Urinary bladder (tissue), 4 donors: ENCODE results near the gene PHACTR4. TPM values are rescaled to one million over a fixed set of nuclear protein-coding genes. Genes with fewer than 3 reads are reported as not detected.
"Not testable (repeated sequence)": the region's sequence is repeated elsewhere in the genome, so short reads cannot be mapped to it uniquely, and the experiment has no call there.

Experiments
- DNase-seq: peaks from one replicate; pipeline ENCODE4 v3.0.0-alpha.2; 2015; ENCODE audit errors: extremely low spot score
- H3K27ac ChIP-seq: one replicate; pipeline ENCODE4 v1.5.1; 2013; ENCODE audit warnings: low read depth, mild to moderate bottlenecking, moderate library complexity
- H3K36me3 ChIP-seq: one replicate; pipeline ENCODE4 v1.6.1; 2013; ENCODE audit warnings: mild to moderate bottlenecking, moderate library complexity; ENCODE audit not compliant: insufficient read depth
- H3K4me1 ChIP-seq: one replicate; pipeline ENCODE4 v1.6.1; 2013; ENCODE audit warnings: mild to moderate bottlenecking, moderate library complexity; ENCODE audit not compliant: insufficient read depth
- H3K4me3 ChIP-seq: one replicate; pipeline ENCODE4 v1.5.1; 2013; ENCODE audit warnings: low read depth, low read length
- WGBS: extraction: QIAGEN DNeasy Blood & Tissue Kit; methylation state at CpG from one replicate; pipeline ENCODE4 v1.1.7; 2013; 5-methylcytosine and 5-hydroxymethylcytosine counted together
- polyA plus RNA-seq: library from polyadenylated mRNA; stranded (reverse); fragments of 200-250 nt; gene quantifications from one replicate; pipeline ENCODE4 v1.2.3, GENCODE V29; 2013
- total RNA-seq: library from RNA; depleted of rRNA; stranded (reverse); fragments of >200 nt; gene quantifications from one replicate; pipeline ENCODE4 v1.2.3, GENCODE V29; 2014
- donor health status: healthy with polysubstance abuse.
- donor health status: healthy.

PHACTR4 gene
- total and polyA plus RNA-seq, 2 donors = 20.2 TPM

GRCh38 chr1:28353248-28353810, 16.2 kb upstream of the PHACTR4 start:
- not testable (repeated sequence) for H3K36me3 ChIP-seq, H3K27ac ChIP-seq, DNase-seq, H3K4me3 ChIP-seq, H3K4me1 ChIP-seq
- WGBS = 89% methylated on average over 8 of the region's 8 CpGs

- 48% methylated on average over 3 of the region's 3 CpGs for WGBS
- no peak overlapping the region for H3K4me3 ChIP-seq
- no peak for DNase-seq
- no peak overlapping the region for H3K27ac ChIP-seq
- no peaks in the 10 kb centered on the region for H3K4me1 ChIP-seq
- no peaks in the 10 kb centered on the region for H3K36me3 ChIP-seq
Observed at GRCh38 chr1:28354121-28354520, 15.4 kb upstream of the PHACTR4 start.

- 59% methylated on average over 3 of the region's 3 CpGs for WGBS
- DNase-seq = no peak
Observed at GRCh38 chr1:28358716-28359115, 10.8 kb upstream of the PHACTR4 start.

GRCh38 chr1:28359592-28360239, 9.8 kb upstream of the PHACTR4 start:
- WGBS = 48% methylated on average over 7 of the region's 7 CpGs
- Histone ChIP-seq H3K27ac (no peak overlapping the region), H3K36me3 (no peaks in the 10 kb centered on the region), H3K4me3 (no peak overlapping the region), H3K4me1 (no peaks in the 10 kb centered on the region)
- DNase-seq = no peak

More at GRCh38 chr1:28358716-28359115, 10.8 kb upstream of the PHACTR4 start:
- Histone ChIP-seq H3K4me3 (no peak overlapping the region), H3K36me3 (no peaks in the 10 kb centered on the region), H3K27ac (no peak overlapping the region), H3K4me1 (no peaks in the 10 kb centered on the region)

DNA sequence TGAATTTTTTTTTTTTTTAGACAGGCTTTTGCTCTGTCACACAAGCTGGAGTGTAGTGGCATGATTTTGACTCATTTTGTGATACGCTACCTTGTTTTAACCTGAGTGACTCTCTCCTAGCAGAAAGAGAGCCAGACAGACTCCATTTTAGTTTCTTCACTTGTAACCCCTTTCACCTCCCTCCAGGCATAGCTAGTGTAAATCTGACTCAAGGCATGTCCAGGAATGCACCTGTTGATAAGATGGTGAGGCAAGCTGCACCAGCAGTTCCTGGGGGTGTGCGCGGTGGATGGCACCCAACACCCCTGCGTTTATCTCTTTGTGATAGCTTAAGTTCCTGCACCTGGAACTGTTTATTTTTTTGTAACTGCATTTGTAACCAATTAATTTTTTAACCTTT, 4.7 kb upstream of the PHACTR4 start:
- no peaks in the 10 kb centered on the region for H3K36me3 ChIP-seq
- H3K4me3 ChIP-seq = no peak overlapping the region
- H3K27ac ChIP-seq = no peak overlapping the region
- DNase-seq = no peak
- 62% methylated on average over 4 of the region's 4 CpGs for WGBS
- H3K4me1 ChIP-seq = no peaks in the 10 kb centered on the region

GRCh38 chr1:28365864-28366263, 3.7 kb upstream of the PHACTR4 start:
- H3K27ac ChIP-seq = no peak overlapping the region
- no peak overlapping the region for H3K4me3 ChIP-seq
- H3K4me1 ChIP-seq = no peaks in the 10 kb centered on the region
- WGBS = 84% methylated on average over 7 of the region's 7 CpGs
- no peaks in the 10 kb centered on the region for H3K36me3 ChIP-seq
- no peak for DNase-seq

- 95% methylated on average over 15 of the region's 15 CpGs for WGBS
- H3K36me3 ChIP-seq, DNase-seq, H3K4me3 ChIP-seq, H3K4me1 ChIP-seq, H3K27ac ChIP-seq: not testable (repeated sequence)
Observed at GRCh38 chr1:28368608-28369007, 932 bp upstream of the PHACTR4 start.

DNA sequence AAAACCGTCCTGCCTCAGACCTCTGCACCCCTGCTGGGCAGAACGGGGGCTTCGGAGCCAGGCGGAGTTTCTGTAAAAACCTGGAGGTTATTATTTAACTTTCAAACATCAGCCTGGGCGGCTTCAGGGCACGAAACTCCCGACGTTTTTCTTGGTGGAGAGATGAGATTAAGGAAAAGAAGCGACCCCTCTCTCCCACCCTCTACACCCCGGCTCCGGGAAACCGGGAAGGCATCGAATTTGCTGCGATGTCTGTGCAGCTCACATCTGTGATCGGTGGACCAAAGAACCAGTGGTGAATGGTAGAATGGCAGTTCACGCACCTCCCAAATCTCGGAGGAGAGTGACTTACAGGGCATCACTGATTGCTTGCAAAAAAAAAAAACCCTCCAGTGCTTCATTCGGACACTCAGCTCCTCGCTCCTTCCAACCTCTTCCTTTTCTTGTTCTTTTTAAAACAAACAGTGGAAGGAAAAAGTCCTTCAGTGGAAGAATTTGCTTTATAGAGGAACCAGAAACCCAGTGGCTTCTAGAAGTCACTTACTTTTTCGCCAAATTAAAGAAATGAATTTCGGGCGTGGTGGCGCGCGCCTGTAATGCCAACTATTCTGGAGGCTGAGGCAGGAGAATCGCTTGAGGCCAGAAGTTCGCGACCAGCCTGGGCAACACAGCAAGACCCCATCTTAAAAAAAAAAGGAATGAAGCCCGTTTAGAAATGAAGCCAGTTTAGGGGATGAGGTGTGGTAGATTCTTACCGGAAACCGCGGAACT, 884 bp downstream of the PHACTR4 start:
- Histone ChIP-seq H3K36me3 (no peaks in the 10 kb centered on the region), H3K4me3 (peak overlapping the region; percentile 73), H3K4me1 (no peaks in the 10 kb centered on the region), H3K27ac (peak overlapping the region; percentile 95)
- no peak for DNase-seq
- 32% methylated on average over 32 of the region's 32 CpGs for WGBS

DNA sequence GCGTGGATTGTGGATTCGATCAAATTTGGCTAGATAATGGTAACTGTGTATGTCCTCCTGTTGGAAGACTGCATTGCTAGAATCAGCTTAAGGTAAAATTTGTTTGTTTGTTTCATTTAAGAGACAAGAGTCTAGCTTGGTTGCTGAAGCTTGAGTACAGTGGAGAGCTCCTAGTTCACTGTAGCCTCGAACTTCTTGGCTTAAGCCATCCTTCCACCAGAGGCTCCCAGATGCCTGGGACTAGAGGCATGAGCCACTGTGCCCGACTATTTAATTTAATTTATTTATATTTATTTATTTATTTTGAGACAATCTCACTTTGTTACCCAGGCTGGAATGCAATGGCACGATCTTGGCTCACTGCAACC, 1.5 kb downstream of the PHACTR4 start:
- no peaks in the 10 kb centered on the region for H3K4me1 ChIP-seq
- DNase-seq = no peak
- WGBS = 86% methylated on average over 5 of the region's 5 CpGs
- no peak overlapping the region for H3K27ac ChIP-seq
- no peaks in the 10 kb centered on the region for H3K36me3 ChIP-seq
- no peak overlapping the region for H3K4me3 ChIP-seq

- not testable (repeated sequence) for DNase-seq, H3K27ac ChIP-seq, H3K4me1 ChIP-seq, H3K36me3 ChIP-seq, H3K4me3 ChIP-seq
- WGBS = 68% methylated on average over 7 of the region's 7 CpGs
Observed at GRCh38 chr1:28373450-28373849, 3.9 kb downstream of the PHACTR4 start.

GRCh38 chr1:28374297-28374696, 4.8 kb downstream of the PHACTR4 start:
- Histone ChIP-seq H3K27ac (no peak overlapping the region), H3K4me3 (no peak overlapping the region), H3K4me1 (no peaks in the 10 kb centered on the region), H3K36me3 (no peaks in the 10 kb centered on the region)
- DNase-seq = no peak
- 57% methylated on average over 2 of the region's 2 CpGs for WGBS

GRCh38 chr1:28375598-28375997, 6.1 kb downstream of the PHACTR4 start:
- not testable (repeated sequence) for H3K36me3 ChIP-seq, H3K4me3 ChIP-seq, H3K4me1 ChIP-seq, DNase-seq, H3K27ac ChIP-seq
- WGBS = 95% methylated on average over 11 of the region's 11 CpGs

DNA sequence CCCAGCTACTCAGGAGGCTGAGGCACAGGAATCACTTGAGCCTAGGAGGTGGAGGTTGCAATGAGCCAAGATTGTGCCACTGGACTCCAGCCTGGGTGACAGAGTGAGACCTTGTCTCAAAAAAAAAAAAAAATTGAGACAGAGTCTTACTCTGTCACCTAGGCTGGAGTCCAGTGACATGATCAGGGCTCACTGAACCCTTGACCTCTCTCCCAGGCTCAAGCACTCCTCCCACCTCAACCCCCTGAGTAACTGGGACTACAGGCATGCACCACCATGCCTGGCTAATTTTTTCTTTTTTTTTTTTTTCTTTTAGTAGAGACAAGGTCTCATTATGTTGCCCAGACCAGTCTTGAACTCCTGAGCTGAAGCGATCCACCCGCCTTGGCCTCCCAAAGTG, 6.7 kb downstream of the PHACTR4 start:
- DNase-seq, H3K4me3 ChIP-seq, H3K4me1 ChIP-seq, H3K27ac ChIP-seq, H3K36me3 ChIP-seq: not testable (repeated sequence)
- WGBS = 100% methylated on average over 2 of the region's 2 CpGs

- no peaks in the 10 kb centered on the region for H3K36me3 ChIP-seq
- H3K27ac ChIP-seq = no peak overlapping the region
- WGBS = 97% methylated on average over 5 of the region's 5 CpGs
- no peaks in the 10 kb centered on the region for H3K4me1 ChIP-seq
- H3K4me3 ChIP-seq = no peak overlapping the region
- DNase-seq = no peak
Observed at GRCh38 chr1:28378906-28379305, 9.4 kb downstream of the PHACTR4 start.
